HuH-7 (cell line): ENCODE data around the gene ATG101.

Experiments used
- DNase-seq: peaks from one replicate; pipeline ENCODE4 v3.0.0; 2011; ENCODE audit warnings: low spot score

The ATG101 gene, protein sequence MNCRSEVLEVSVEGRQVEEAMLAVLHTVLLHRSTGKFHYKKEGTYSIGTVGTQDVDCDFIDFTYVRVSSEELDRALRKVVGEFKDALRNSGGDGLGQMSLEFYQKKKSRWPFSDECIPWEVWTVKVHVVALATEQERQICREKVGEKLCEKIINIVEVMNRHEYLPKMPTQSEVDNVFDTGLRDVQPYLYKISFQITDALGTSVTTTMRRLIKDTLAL

GRCh38 chr12:52069327-52070184 is at the start of gene ATG101:
ATG101 (plus strand) TSS chr12:52069978; CDS start chr12:52073651, 3,673 bp downstream.
- DNase-seq = peak; percentile 98

GRCh38 chr12:52020539-52021336 is 49.0 kb upstream of the ATG101 start:
- peak; percentile 94 for DNase-seq

GRCh38 chr12:52022841-52023181 is 47.0 kb upstream of the ATG101 start:
- peak; percentile 88 for DNase-seq

- DNase-seq = peak; percentile 96
Observed at GRCh38 chr12:52023182-52023975, 46.4 kb upstream of the ATG101 start.

- DNase-seq = no peak
Observed at GRCh38 chr12:52023976-52024688, 45.6 kb upstream of the ATG101 start.

GRCh38 chr12:52024845-52025230 is 44.9 kb upstream of the ATG101 start:
- DNase-seq = no peak

DNA sequence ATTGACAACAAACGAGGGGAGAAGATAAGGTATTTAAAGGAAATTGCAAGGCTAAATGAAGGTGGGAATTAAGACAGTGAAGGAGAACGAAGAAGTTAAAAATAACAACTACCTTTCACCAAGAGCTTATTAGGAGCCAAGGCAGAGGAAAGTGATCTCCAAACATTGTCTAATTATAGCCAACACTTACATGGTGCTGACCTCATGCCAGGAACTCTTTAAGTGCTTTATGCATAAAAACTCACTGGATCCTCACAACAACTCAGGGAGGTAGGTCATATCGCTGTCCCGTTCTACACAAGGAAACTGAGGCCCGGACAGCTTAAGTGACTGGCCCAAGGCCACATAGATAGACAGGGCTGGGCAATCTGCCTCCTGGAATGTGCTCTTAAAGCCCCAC is 43.5 kb upstream of the ATG101 start:
- DNase-seq = no peak

GRCh38 chr12:52027085-52027843 is 42.5 kb upstream of the ATG101 start:
- DNase-seq = no peak

DNA sequence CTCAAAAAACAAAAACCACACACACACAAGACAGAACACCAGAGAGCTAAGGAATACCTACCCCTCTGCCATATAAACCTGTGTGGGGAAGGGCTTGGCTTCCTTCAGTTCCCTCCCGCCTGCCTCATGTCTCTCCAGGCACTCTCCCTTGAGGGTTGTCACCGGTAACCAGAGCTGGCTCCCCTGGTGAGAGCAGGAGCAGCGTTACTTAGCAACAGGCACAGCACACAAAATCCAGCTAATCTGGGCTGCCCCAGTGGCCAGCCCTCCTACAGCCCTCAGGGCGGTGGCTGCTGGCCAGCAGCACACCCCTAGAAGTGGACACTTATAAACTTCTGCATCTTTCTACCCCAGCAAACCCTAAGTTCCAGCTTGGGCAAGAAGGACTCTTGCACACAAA is 40.1 kb upstream of the ATG101 start:
- no peak for DNase-seq

GRCh38 chr12:52032446-52032803 is 37.4 kb upstream of the ATG101 start:
- DNase-seq = no peak

DNA sequence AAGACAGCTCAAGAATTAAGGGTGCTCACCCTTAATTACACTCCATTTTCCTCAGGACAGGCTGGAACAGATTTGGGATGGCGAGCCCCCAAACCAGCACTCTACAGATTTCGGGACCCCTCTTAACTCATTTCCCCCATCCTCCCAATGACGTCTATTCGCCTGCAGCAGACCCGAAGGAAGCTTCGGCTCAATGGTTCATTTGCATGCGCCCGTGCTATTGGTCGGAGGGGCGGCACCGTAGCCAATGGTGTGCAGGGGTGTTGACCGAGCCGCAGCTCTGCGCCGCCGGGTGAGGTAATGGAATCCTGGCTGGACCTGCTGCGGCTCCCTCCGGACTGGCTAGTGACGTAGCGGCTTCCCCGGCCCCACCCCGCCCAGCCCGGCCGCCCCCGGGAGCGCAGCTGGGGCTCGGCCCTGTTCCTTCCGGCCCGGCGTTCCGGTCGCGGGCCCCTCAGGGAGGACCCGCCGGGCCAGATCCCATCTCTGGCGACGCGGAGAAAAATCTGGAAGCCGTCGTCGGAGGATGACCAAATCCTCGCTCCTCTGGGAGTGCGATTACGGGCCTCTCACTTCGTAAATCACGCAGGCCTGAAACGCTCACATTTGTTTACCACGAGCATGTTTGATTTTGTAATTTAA is 36.9 kb upstream of the ATG101 start:
- DNase-seq = peak; percentile 99

DNA sequence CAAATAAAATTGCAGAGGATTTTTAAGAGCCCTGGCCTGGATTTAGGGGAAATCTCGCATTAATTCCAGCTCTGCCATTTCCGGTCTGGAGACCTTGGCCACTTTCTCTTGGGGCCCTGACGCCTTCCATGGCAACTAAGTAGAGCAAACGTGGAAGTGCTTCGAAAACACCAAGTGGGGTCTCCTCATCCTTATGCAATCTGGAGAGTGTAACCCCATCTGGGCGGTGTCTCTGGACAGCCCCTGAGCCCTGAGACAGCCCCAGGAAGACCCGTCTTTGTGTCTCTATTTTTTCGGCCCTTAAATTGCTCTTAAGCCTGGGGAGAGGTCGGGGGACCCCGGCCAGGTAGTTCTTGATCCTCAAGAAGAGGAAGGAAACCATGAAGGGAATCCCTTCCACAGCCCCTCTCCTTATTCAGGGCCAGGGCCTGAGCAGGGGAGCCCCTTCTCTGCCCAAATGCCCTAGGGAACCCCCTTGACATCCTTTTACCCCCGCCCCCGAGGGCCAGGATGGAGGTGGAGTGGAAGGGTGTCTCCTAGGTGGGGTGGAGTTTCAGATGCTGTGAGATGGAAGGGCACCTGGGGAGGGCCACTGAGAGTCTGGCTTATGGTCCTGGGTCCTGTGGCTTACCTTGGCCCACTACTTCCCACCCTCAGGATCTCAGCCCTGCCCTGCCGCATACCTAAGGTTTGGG is 36.2 kb upstream of the ATG101 start:
- no peak for DNase-seq

GRCh38 chr12:52035190-52035589 is 34.6 kb upstream of the ATG101 start:
- no peak for DNase-seq

GRCh38 chr12:52035926-52036325 is 33.9 kb upstream of the ATG101 start:
- DNase-seq = no peak

GRCh38 chr12:52036587-52037171 is 33.1 kb upstream of the ATG101 start:
- peak; percentile 84 for DNase-seq

DNA sequence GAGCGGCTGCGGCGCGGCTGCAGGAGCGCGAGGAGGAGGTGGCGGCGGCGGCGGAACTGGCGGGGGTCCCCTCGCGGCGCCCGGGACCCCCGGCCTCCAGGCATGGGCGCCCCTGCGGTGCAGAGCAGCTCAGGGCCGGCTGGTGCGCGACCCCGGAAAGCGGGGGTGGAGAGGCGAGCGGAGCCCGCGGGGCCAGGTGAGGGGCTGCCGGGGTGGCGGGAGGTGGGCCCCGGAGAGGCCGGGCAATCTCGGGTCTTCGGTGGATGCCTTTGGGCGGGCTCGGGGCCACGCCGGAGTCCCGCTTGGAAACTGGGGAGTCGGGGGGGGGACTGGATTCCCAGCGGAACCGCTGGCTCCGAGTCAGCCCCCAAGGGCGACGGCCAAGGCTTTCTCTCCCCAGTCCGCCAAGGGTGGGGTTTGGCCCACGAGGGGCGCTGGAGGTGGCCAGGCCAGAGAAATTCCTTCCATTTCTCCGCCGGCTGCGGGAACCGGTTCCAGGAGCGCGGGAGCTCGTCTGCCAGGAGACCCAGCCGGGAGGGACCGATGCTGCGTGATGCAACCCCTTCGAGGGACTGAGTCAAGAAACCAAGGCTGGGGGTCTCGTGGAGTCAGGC is 32.4 kb upstream of the ATG101 start:
- DNase-seq = peak; percentile 54

GRCh38 chr12:52038447-52038846 is 31.3 kb upstream of the ATG101 start:
- no peak for DNase-seq

DNA sequence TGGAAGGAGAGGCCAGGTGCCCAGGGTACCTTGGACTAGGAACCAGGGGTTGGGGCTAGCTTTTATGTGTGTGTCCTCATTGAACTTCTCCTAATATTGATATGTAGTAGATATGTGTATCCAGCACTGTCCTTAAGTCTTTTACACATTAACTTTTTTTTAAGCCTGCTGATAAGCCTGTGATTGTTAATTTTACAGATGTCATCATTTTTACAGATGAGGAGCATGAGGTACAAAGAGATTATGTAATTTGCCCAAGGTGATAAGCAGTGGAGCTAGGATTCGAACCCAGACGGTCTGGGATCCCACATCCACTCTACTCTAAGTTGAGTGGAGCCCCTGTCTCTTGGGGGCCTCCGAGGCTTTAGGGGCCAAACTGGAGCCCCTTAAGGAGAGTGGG is 28.7 kb upstream of the ATG101 start:
- DNase-seq = no peak

- no peak for DNase-seq
Observed at GRCh38 chr12:52041695-52042123, 28.1 kb upstream of the ATG101 start.
